ENCODE measurements around the gene CACNG7.
"Not testable (repeated sequence)": the region's sequence is repeated elsewhere in the genome, so short reads cannot be mapped to it uniquely, and the experiment has no call there.

Gene CACNG7, protein sequence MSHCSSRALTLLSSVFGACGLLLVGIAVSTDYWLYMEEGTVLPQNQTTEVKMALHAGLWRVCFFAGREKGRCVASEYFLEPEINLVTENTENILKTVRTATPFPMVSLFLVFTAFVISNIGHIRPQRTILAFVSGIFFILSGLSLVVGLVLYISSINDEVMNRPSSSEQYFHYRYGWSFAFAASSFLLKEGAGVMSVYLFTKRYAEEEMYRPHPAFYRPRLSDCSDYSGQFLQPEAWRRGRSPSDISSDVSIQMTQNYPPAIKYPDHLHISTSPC

DNA sequence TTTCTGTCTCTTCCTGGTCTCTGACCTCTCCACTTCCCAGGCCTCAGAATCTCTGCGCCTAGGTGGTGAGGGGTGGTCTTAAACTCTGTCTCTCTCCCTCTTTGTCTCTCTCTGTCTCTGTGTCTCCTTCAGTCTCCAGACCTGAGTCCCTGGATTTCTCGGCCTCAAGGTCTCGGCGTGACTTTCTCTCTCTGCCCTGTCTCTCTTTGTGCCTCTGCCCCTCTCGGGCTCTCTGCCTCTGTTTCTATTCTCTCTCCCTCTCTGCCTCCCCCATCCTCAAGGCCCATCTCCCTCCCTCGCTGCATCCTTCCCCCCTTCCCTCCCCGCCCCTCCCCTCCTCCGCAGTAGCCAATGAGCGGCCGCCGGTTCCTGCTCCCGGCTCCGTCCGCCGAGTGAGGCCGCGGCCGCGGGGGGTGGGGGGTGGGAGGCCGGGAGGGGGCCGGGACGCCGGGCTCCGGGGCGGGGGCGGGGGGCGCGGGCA, at the start of gene CACNG7:
CACNG7 (plus strand) TSS at position 344 of the 481 bp plus-strand sequence. CDS start 3,554 bp downstream, outside the sequence.
- Histone ChIP-seq H3K27me3 (ENCODE audit: control insufficient read depth, insufficient read depth, low read length) (peaks cover 40% of the 10 kb centered on the region), H3K4me3 (ENCODE audit: low read length) (peak within 1 kb of the TSS; percentile 86), H3K27ac (ENCODE audit: low read length) (no peak within 1 kb of the TSS), H3K9me3 (ENCODE audit: control insufficient read depth, low read depth, low read length) (no peaks in the 10 kb centered on the region), H3K36me3 (ENCODE audit: control insufficient read depth, low read depth, low read length) (no peaks in the 10 kb centered on the region), H3K9ac (ENCODE audit: low read length) (peak within 1 kb of the TSS; percentile 72), H3K4me1 (ENCODE audit: control insufficient read depth, low read depth, low read length) (peaks cover 8% of the 10 kb centered on the region)

DNA sequence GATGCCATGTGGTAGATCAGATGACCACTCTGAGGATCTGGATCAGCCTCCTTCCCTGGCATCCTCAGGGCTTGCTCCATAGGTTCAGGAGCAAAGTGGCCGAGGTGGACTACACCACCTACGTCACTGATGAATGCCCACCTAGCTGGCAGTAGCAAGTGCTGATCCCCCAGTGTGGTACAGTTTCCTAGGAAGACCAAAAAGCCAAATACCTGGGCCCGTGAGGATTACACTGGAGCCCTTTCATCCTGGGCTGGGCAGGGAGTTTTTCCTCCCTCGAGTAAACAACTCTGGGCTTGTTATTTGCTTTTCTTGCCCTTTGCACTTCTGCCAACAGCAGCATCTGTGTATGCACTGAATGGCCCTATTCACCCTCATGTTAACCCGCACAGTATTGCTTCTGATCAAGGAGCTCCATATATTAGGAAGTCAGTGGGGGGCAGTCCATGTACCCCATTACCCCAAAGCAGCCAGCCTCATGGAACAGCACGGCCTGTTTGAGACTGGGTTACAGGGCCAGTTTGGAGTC, 44.7 kb upstream of the CACNG7 start:
- no peak overlapping the region for H3K9ac ChIP-seq (ENCODE audit: low read length)
- H3K27ac ChIP-seq (ENCODE audit: low read length), result no peak overlapping the region
- H3K4me3 ChIP-seq (ENCODE audit: low read length), result no peak overlapping the region

DNA sequence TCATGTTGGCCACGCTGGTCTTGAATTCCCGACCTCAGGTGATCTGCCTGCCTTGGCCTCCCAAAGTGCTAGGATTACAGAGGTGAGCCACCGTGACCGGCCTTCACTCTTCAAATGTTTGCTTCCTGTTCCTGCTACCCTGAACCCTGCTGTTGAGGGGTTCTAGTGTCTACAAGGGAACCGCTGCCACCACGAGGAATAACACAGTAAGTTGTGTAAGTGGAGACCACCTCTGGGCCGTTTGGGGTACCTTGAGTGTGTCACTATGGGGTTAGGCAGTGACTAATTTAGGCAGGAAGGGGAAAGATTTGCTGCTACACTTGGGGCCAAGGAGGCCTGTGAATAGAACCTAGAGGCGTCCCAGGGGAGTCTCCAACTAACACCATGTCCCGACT, 43.6 kb upstream of the CACNG7 start:
- H3K27ac ChIP-seq (ENCODE audit: low read length), result peak overlapping the region; percentile 97
- peak overlapping the region; percentile 88 for H3K9ac ChIP-seq (ENCODE audit: low read length)
- no peaks in the 10 kb centered on the region for H3K9me3 ChIP-seq (ENCODE audit: control insufficient read depth, low read depth, low read length)
- H3K4me1 ChIP-seq (ENCODE audit: control insufficient read depth, low read depth, low read length), result peaks cover 14% of the 10 kb centered on the region
- peak overlapping the region; percentile 57 for H3K4me3 ChIP-seq (ENCODE audit: low read length)
- no peaks in the 10 kb centered on the region for H3K36me3 ChIP-seq (ENCODE audit: control insufficient read depth, low read depth, low read length)
- H3K27me3 ChIP-seq (ENCODE audit: control insufficient read depth, insufficient read depth, low read length), result no peaks in the 10 kb centered on the region

More for the DNA sequence above, 44.7 kb upstream of the CACNG7 start:
- H3K9me3 ChIP-seq (ENCODE audit: control insufficient read depth, low read depth, low read length), result no peaks in the 10 kb centered on the region
- peaks cover 14% of the 10 kb centered on the region for H3K4me1 ChIP-seq (ENCODE audit: control insufficient read depth, low read depth, low read length)
- no peaks in the 10 kb centered on the region for H3K36me3 ChIP-seq (ENCODE audit: control insufficient read depth, low read depth, low read length)
- no peaks in the 10 kb centered on the region for H3K27me3 ChIP-seq (ENCODE audit: control insufficient read depth, insufficient read depth, low read length)

DNA sequence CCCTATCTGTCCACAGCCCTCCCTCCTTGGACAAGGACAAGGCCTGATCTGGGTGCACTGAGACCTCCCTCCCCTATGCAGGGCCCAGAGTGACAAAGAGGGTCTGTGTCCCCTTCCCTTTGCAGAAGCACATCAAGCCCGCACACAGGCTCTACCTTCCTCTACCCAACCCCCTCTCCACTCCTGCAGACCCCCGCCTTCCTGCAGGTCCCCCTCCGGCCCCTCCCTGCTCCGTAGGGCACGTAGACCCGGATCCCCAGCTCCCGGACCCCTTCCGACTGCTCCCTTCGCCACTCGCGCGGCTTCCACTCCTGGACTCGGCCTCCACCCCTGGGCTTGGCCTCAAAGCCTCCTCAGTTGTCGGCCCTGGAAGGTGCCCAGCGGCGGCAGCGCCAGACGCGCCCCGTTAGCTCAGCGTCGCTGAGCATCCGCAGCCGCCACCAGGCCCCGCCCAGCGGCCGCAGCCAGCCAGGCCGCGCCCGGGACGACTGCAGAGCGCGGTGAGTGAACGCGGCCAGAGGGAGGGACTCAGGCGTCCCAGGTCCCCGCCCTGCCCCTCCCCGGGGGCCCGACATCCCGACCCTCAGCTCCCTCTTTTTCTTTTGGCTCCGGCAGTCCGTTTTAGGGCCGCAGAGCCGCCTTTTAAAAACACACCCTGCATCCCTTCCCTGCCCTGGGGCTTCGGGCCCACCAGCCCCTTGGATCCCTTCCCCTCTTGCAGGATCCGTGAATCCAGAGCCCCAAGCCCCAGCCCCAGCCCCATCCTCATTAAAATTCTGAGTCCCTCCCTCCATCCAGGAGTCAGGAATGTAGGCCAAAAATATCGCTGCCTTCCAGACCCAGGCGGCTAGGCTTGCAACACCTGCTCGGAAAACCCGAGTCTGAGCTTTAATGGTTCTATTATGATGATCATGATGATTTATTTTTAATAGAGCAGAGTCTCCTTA, 42.9 kb upstream of the CACNG7 start:
- H3K36me3 ChIP-seq (ENCODE audit: control insufficient read depth, low read depth, low read length), result peaks cover 3% of the 10 kb centered on the region
- H3K27me3 ChIP-seq (ENCODE audit: control insufficient read depth, insufficient read depth, low read length), result no peaks in the 10 kb centered on the region
- H3K27ac ChIP-seq (ENCODE audit: low read length), result peak overlapping the region; percentile 97
- no peaks in the 10 kb centered on the region for H3K9me3 ChIP-seq (ENCODE audit: control insufficient read depth, low read depth, low read length)
- H3K9ac ChIP-seq (ENCODE audit: low read length), result peak overlapping the region; percentile 88
- peak overlapping the region; percentile 57 for H3K4me3 ChIP-seq (ENCODE audit: low read length)
- H3K4me1 ChIP-seq (ENCODE audit: control insufficient read depth, low read depth, low read length), result peaks cover 14% of the 10 kb centered on the region

DNA sequence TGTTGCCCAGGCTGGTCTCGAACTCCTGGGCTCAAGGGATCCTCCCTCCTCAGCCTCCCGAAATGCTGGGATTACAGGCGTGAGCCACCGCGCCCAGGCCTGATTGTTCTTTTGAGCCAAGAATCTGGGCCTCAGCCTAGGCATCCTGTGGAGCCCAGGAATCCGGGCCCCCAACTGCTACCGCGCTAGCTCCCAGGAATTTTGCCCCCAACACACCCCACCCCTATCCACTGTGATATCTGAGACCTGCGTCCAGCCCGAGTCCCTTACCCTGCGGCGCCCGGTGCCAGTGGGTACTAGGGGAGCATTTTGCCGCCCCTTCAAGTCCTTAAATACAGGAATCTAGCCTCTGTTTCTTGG, 42.2 kb upstream of the CACNG7 start:
- Histone ChIP-seq H3K4me1 (ENCODE audit: control insufficient read depth, low read depth, low read length) (peaks cover 14% of the 10 kb centered on the region), H3K27ac (ENCODE audit: low read length) (peak overlapping the region; percentile 97), H3K9ac (ENCODE audit: low read length) (peak overlapping the region; percentile 88), H3K36me3 (ENCODE audit: control insufficient read depth, low read depth, low read length) (peaks cover 5% of the 10 kb centered on the region), H3K9me3 (ENCODE audit: control insufficient read depth, low read depth, low read length) (no peaks in the 10 kb centered on the region), H3K27me3 (ENCODE audit: control insufficient read depth, insufficient read depth, low read length) (no peaks in the 10 kb centered on the region), H3K4me3 (ENCODE audit: low read length) (peak overlapping the region; percentile 57)

DNA sequence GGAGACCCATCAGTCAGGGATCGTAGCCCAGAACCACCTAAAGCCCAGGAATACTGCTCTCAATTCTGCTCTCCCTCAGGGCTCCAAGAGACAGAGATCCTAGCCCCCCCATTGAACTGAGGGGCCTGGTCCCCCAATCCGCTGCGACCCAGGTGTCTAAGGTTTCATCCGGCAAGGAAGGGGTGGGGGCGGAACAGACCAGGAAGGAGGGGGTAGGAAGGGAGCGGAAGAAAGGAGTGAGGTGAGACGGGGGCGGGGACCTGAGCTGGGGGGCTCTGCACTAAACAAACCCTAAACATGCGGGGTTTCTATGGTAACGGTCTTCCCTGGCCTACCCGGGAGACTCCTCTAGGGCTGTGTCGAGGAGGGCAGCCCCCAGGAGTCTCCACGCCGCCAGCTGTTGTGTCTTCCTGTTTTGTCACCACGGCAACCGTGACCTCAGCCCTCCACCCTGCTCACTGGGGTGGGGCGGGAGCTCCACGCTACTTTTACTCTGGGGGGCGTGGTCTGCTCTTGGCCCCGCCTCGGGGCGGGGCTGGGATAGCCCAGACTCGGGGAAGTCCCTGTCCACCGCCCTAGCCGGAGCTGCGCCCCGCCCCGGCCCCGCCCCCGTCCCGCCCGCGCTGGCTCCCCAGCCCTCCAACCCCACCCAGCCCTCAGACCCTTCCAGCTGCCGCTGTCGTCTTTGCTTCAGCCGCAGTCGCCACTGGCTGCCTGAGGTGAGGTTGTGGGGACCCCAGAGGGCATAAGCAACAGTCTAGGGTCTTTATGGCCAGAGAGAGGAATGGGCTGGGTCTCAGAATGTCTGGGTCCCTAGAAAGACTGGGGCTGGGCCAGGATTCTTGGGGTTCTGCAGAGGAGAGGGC, 41.6 kb upstream of the CACNG7 start, which contains the start of gene MYADM:
MYADM (plus strand) TSS at position 659 of the 866 bp plus-strand sequence. CDS start 5,647 bp downstream, outside the sequence.
- Histone ChIP-seq H3K4me3 (ENCODE audit: low read length) (peak within 1 kb of the TSS; percentile 90), H3K4me1 (ENCODE audit: control insufficient read depth, low read depth, low read length) (peaks cover 14% of the 10 kb centered on the region), H3K36me3 (ENCODE audit: control insufficient read depth, low read depth, low read length) (peaks cover 5% of the 10 kb centered on the region), H3K9ac (ENCODE audit: low read length) (peak within 1 kb of the TSS; percentile 97), H3K27ac (ENCODE audit: low read length) (peak within 1 kb of the TSS; percentile 97), H3K27me3 (ENCODE audit: control insufficient read depth, insufficient read depth, low read length) (no peaks in the 10 kb centered on the region), H3K9me3 (ENCODE audit: control insufficient read depth, low read depth, low read length) (no peaks in the 10 kb centered on the region)

DNA sequence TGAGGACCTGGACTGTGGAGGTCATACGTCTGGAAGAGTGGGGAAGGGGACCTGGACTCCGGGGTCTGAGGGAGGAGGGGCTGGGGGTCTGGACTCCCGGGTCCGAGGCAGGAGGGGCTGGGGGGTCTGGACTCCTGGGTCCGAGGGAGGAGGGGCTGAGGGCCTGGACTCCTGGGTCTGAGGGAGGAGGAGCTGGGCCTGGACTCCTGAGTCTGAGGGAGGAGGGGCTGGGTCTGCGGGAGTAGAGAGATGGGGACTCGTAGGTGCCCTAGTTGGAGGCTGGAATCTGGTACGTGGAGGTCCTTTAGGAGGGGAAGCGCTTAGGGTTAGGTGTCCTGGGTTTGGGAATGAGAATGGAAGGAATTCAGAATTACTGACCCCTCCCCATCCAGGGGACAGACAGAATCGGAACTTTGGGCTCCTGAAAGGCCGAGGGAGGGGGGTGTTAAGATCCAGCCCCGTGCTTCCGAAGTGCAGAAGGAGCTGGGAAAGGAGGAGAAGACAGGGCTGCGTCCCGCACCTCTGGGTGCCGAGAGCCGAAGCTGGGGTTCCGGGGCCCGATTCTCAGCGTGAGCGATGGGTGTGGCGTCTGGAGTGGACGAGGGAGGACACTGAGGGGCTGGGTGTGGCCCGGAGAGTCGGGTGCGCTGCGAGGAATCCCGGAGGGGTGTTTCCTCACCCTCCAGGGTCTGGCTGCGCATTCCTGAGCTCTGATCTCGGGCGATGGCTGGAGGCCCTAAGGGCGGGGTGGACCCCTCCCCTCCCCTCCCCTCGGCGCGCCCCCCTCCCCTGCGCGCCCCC, 40.8 kb upstream of the CACNG7 start:
- H3K9me3 ChIP-seq (ENCODE audit: control insufficient read depth, low read depth, low read length), result no peaks in the 10 kb centered on the region
- H3K27me3 ChIP-seq (ENCODE audit: control insufficient read depth, insufficient read depth, low read length), result no peaks in the 10 kb centered on the region
- peaks cover 14% of the 10 kb centered on the region for H3K4me1 ChIP-seq (ENCODE audit: control insufficient read depth, low read depth, low read length)
- H3K9ac ChIP-seq (ENCODE audit: low read length), result peak overlapping the region; percentile 97
- peak overlapping the region; percentile 90 for H3K4me3 ChIP-seq (ENCODE audit: low read length)
- peak overlapping the region; percentile 92 for H3K27ac ChIP-seq (ENCODE audit: low read length)
- H3K36me3 ChIP-seq (ENCODE audit: control insufficient read depth, low read depth, low read length), result peaks cover 9% of the 10 kb centered on the region

DNA sequence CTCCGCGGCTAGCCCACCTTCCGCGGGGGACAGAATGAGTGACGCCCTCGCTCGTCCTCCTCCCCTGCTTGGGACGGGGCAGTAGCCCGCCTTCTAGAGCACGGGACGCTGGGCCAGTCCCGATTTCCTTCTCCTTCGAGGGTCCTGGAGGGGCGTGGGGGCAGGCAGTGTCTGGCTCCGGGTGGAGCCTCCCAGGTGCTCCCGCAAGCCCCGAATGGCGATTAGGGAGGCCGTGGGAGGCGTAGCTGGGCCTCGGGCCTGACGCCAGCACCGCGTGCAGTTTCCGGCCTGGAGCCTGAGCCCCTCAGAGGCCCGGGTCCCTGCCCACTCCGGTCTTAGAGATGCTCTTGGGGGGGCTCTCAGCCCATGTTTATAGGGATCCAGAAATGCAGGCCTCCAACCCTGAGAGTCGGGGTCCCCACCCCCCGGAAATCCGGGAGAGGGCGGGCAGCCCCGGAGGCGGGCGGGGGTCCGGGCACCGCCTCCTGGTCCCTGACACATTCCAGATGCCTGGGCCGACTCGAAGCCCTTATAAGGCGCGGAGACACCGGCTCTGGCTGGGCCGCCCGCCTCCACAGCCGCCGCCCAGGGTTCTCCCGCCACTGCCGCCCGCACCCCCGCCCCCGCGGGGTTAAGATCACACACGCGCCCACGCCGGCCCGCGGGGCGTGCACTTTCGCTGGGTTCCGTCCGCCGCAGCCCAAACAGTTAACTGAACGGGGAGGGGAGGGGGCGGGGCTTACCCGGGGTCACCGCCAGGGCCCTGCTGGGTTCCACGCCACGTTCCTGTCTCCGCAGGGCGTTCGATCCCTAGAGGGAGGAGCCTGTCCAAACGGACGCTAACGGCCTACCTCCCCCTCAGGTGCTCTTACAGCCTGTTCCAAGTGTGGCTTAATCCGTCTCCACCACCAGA, 39.9 kb upstream of the CACNG7 start:
- Histone ChIP-seq H3K9me3 (ENCODE audit: control insufficient read depth, low read depth, low read length) (no peaks in the 10 kb centered on the region), H3K27me3 (ENCODE audit: control insufficient read depth, insufficient read depth, low read length) (no peaks in the 10 kb centered on the region), H3K9ac (ENCODE audit: low read length) (peak overlapping the region; percentile 97), H3K4me1 (ENCODE audit: control insufficient read depth, low read depth, low read length) (peaks cover 14% of the 10 kb centered on the region), H3K27ac (ENCODE audit: low read length) (peak overlapping the region; percentile 92), H3K4me3 (ENCODE audit: low read length) (peak overlapping the region; percentile 90), H3K36me3 (ENCODE audit: control insufficient read depth, low read depth, low read length) (peaks cover 17% of the 10 kb centered on the region)

DNA sequence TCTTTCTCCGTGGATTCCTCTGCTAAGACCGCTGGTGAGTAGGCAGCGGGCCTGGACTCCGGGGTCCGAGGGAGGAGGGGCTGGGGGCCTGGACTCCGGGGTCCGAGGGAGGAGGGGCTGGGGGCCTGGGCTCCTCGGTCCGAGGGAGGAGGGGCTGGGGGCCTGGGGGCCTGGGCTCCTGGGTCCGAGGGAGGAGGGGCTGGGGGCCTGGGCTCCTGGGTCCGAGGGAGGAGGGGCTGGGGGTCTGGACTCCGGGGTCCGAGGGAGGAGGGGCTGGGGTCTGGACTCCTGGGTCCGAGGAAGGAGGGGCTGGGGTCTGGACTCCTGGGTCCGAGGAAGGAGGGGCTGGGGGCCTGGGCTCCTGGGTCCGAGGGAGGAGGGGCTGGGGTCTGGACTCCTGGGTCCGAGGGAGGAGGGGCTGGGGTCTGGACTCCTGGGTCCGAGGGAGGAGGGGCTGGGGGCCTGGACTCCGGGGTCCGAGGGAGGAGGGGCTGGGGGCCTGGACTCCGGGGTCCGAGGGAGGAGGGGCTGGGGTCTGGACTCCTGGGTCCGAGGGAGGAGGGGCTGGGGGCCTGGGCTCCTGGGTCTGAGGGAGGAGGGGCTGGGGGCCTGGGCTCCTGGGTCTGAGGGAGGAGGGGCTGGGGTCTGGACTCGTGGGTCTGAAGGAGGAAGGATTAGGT, 39.1 kb upstream of the CACNG7 start:
- Histone ChIP-seq H3K4me3 (ENCODE audit: low read length) (peak overlapping the region; percentile 90), H3K27ac (ENCODE audit: low read length) (peak overlapping the region; percentile 92), H3K4me1 (ENCODE audit: control insufficient read depth, low read depth, low read length) (peaks cover 14% of the 10 kb centered on the region), H3K36me3 (ENCODE audit: control insufficient read depth, low read depth, low read length) (peaks cover 25% of the 10 kb centered on the region), H3K9ac (ENCODE audit: low read length) (peak overlapping the region; percentile 97)
- not testable (repeated sequence) for H3K9me3 ChIP-seq (ENCODE audit: control insufficient read depth, low read depth, low read length); H3K27me3 ChIP-seq (ENCODE audit: control insufficient read depth, insufficient read depth, low read length)
